ENCODE results near the gene N4BP3.

DNA sequence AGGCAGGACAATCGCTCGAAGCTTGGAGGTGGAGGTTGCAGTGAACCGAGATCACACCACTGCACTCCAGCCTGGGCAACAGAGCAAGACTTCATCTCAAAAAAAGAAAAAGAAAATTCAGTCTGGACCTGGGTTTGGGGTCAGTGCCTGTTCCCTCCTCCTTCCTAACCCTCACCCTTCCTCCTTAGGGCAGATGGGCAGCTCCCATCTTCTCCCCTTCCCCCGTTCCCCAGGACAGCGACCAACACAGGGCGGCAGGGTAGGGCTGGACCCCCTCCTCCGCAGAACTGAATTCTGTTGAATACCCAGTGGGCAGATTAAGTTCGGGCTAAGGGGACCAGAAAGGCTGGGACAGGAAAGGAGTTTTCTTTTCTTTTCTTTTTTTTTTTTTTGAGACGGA is 16.0 kb downstream of the N4BP3 start:
- TF ChIP-seq CTCF (conservative IDR thresholded peaks at IDR 0.05; ENCODE audit: low read length) (no peak), EZH2phosphoT487 (IDR thresholded peaks at IDR 0.05; ENCODE audit: borderline replicate concordance, low read depth, low read length) (no peak)
